Activated T-cell treated with anti-CD3 and anti-CD28 coated beads for 48 hours (primary cell): ENCODE data around the gene NRDC.
"Not testable (repeated sequence)": the region's sequence is repeated elsewhere in the genome, so short reads cannot be mapped to it uniquely, and the experiment has no call there.

ENCODE experiments used
- DNase-seq: peaks from one replicate; pipeline ENCODE4 v3.0.0-alpha.2; 2020; ENCODE audit warnings: low read depth

NRDC gene

DNA sequence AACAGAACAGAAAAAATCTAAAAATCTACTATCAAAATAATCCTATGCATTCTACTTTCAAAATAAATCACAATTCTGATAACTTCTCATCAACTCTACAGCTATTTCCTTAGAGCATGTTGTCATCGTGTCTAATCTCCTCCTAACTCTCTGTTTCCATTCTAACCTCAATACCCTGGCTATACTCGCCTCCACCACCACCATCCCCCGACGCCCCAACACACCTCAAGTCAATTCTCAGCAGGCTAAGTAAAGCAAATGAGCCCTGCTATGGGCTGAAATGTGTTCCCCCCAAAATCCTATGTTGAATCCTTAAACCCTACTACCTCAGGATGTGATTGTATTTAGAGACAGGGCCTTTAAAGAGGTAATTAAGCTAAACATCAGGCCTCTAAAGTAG, 34.6 kb downstream of the NRDC start:
- peak; percentile 36 for DNase-seq

DNA sequence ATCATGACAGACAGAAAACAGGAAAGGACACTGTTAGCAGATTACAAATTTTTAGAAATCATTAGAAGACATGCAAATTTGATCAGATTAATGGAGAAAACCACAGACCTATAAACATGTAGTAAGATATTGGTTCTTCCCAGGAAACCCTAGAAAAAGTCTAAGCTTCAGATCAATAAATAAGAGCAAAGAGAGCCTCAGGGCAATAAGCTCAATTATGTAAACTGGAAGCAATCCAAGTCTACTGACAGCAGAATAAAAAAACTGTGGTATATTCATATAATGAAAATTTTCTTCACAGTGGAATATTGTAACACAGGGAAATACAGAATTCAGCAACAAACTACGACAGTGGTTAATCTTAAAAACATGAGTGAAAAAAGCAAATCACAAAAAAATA, 36.3 kb downstream of the NRDC start:
- no peak for DNase-seq

DNA sequence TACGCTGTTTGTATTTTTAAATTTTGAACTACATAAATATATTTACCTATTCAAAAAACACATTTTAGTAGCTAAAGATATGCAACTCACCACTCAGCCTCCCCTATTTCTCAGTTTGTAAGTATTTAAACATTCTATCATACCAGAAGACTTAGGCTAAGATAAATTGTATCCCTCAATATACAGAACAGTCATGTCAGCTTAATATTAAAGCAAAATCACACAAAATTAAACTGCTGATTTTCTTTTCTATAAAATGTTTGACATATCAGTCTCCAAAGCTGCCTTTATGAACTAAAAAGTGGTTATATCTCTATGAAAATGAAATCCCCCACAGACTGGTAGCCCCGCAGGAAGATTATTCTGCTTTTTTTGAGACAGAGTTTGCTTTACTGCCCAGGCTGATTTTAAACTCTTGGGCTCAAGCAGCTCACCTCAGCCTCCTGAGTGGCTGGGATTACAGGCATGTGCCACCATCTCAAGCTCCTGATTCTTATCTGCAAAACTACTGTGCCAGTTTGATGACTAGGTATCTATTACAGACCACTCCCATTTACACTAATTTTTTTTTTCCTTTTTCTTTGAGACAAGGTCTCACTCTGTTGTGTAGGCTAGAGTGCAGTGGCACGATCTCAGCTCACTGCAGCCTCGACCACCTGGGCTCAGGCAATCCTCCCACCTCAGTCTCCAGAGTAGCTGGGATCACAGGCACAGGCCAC, 37.6 kb downstream of the NRDC start:
- DNase-seq: no peak

DNA sequence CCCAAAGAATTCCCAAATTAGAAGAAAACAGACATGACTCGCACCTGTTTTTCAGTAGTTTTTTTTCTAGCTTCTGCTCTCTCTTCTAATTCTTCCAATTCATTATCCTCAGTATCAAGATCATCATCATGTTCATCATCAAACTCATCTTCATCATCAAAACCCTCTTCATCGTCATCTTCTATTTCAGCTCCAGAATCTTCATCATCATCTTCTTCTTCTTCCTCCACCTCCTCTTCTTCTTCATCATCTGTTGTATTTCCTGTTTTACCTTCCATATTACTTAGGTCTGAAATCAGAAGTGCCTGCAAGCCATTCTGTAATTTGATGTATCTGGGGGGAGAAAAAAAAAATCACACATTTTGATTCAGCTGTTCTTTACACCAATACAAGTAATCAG, 38.3 kb downstream of the NRDC start:
- DNase-seq: no peak

DNA sequence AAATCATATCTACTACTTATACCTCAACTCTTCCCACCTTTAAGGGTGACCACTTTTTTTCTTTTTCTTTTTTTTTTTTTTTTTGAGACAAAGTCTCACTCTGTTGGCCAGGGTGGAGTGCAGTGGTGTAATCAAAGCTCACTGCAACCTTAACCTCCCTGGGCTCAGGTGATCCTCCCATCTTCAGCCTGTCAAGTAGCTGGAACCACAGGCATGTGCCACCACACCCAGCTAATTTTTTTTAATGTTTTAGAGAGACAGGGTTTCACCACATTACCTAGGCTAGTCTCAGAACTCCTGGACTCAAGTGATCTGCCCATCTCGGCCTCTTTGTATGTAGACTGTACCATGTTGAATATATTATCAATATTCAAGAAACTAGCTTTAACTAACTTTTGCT, 39.4 kb downstream of the NRDC start:
- DNase-seq: no peak

DNA sequence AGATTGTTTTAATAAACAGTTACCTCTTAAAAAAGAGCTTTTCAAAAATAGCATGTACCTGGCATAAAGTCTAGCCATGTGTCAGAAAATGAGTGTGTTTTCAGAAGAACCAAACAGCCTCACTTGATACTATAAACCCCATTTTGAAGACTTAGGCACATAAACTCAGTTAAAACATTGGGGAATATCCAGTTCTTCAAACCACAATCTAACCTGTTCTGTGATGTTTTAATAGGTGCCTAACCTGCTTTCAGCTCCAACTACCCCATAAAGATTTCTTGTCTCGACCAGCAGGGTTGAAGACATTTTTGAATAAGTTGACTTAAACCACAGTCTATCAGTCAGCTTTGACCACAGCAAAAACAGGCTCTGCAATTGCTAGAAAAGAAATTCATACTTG, 41.3 kb downstream of the NRDC start:
- no peak for DNase-seq

DNA sequence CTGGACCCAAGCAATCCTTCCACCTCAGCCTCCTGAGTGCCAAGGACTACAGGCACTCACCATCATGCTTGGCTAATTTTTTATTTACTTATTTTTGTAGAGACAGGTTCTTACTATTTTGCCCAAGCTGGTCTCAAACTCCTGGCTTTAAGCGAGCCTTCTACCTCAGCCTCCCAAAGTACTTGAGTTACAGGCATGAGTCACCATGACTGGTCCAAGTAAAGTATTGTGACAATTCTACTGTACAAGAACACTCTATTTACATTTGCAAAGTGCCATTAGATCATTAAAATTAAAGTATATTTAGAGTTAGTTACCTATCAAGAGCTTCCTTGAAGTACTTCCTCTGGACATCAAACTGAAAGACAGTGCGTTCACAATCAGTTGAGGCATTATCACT, 44.8 kb downstream of the NRDC start:
- DNase-seq: no peak

DNA sequence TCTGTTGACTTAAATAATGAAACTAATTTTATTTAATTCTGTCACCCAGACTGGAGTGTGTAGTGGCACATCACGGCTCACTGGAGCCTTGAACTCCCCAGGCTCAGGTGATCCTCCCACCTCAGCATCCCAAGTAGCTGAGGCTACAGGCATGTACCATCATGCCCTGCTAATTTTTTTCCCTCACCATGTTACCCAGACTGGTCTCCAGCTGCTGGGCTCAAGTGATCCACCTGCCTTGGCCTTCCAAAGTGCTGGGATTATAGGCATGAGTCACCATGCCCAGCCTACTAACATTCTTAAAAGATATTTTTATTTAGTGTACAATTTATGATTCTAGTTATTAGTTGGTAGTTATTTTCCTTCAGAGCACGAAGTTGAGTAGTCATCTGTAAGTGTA, 49.5 kb downstream of the NRDC start:
- no peak for DNase-seq

DNA sequence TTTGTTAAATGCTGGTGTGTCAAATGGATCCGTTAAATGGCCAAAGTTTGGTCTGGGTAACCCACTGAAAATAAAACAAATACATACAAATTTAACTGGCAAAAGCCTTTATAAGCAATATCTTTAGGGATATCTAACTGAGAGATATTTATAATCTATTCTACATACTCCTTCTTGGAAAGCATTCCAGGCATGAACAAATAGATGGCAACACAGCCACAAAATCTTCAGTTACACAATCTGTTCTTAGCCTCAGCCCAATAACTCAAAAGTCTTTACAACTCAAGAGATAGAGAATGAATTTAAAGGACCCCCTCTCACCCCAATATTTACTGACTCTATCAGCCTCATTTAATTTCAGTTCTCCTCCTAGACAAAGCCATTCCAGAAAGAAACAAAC, 58.7 kb downstream of the NRDC start:
- no peak for DNase-seq

DNA sequence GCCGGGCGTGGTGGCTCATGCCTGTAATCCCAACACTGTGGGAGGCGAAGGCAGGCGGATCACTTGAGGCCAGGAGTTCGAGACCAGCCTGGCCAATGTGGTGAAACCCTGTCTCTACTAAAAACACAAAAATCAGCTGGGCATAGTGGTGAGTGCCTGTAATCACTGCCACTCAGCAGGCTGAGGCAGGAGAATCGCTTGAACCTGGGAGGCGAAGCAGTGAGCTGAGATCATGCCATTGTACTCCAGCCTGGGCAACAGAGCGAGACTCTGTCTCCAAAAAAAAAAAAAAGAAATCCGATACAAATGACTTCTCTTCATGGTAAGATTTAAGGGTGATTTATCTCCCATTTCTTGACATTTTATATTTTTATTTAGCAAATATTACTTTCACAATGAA, 59.5 kb downstream of the NRDC start:
- DNase-seq: not testable (repeated sequence)

DNA sequence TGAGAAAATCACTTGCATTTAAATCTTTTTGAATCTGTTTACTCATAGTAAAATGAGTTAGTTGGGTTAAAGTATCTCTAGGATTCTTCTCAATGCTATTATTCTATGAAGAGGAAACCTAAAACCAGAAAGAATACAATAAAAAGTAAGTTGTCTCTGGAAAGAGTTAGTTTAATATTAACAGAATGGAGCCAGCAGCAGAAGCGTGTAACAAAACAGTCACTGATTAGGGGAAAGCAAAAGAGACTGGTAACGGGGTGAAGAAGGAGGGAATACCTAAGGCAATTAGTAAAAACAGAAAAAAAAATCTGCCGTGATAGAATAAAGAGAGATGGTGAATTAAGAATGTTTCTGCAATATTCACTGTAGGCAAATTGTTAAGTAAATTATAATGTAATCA, 60.0 kb downstream of the NRDC start:
- no peak for DNase-seq

DNA sequence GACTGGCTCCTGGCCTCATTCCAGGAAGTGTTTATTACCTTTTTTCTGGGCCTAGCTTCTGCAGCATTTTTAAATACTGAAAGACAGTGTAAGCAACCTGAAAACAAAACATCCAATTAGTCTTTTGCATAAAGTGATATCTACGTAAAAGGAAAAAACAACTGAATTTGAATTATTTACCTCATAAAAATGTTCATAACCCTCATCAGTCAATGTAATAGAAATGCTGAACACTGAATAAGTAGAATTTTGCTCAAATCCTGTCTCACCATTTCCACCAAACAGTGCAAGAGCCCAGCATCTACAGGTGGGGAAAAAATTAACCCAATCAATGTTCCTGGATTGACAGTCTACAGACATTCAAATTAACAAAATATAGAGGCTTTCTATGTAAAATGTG, 64.0 kb downstream of the NRDC start:
- no peak for DNase-seq

DNA sequence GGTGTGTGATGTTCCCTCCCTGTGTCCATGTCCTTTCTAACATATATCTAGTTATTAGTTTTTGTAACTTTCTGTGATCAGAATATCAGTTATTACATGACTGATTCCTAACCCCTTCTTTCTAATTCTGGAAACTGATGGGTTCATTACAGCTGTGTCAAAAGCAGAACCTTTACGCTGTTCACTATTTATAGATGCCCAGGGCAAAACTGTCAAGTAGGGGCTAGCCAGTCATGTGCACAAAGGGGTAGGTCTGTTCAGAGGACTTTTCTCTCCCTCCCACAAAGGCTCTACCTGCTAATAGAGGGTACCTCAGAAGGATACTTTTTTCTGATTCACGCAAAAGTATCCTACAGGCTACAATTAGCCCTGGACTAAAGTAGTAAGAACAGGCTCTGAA, 79.2 kb downstream of the NRDC start:
- DNase-seq: no peak

DNA sequence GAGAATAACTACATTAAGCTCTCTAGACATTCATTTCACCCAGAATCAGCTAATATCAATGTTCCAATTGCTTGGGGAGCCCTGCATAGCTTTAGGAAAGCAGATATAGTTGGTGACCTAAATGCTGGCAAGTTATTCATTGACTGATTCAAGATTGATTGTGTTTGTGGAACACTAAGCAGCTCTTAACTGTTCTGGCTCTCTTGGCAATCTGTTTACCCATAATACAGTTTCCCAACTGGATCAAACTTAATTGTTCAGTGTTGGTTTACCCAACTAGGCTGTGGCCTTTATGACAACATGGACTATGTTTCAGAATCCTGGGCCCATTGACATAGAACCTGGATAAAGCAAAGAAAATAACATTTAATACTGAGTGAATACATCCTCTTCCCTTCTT, 83.7 kb downstream of the NRDC start:
- no peak for DNase-seq

DNA sequence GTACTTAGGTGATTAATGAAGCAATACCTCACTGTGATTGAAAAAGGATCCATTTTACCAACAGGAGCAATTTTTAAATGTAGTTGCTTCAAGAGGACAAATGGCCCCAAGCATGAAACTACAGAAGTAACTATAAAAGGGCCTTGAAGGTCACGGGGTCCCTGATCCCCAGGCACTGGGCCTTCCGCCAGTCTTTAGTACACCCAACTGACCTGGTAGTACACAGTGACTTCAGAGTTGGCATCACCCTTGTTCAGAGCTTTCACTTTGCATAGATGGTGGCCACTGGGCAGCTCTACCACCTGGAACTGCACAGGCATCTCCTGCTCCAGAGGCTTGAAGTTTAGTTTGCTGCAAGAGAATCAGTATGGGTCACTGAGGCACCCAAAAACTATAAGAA, 84.3 kb downstream of the NRDC start:
- DNase-seq: no peak

DNA sequence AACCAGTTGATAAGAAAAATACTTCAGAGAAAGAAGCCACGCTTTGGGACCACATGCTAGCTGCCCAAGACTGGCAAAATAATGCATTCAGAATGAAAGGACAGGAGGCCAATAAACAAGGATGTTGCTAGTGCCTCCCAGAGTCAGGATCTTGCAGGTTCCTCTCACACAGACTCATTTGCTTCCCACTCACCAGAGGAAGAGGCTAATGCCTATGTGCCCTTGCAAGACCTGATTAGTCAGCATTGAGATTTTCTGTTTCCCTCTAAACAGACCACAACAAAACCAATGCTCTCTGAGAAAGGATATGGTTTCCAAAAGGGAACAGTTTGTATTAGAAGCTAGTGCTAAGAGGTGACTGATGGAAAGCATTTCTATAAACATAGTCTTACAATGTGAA, 85.7 kb downstream of the NRDC start:
- no peak for DNase-seq

DNA sequence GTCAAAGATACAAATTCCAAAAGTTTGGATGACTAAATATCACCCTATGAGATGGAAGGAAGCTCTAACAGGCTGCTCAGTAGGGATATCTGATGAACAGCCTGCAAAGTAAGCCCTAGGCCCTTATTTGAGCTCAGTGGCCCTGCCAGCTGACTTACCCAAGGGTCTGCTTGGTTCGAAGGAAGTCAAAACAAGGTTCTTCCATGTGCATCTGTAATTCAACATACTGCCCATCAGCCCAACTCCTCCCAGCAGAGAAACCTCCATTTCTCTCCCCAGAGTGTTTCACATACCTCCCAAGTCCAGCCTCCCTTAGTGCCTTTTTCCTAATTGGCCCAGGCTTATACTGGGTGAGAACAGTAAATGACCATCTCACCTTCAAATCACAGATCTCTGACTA, 86.6 kb downstream of the NRDC start:
- no peak for DNase-seq

DNA sequence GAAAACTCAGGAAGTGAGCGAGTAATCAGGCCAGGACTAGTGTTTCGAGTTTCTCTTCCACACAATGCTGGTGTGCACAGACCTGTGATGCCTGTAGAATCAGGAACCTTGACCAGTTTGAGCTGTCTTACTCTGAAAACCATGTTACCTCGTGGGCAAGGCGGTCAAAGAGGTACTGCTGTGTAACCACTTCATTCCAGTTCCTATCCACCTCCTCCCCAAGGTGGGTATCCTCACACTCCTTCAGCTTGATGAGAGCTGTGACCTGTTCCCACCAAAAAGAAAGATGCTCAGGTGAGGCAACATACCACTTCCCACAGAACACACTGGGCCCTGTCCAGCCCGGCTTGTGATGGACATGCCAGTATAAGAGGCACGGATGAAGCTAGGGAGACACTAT, 88.1 kb downstream of the NRDC start:
- DNase-seq: no peak

DNA sequence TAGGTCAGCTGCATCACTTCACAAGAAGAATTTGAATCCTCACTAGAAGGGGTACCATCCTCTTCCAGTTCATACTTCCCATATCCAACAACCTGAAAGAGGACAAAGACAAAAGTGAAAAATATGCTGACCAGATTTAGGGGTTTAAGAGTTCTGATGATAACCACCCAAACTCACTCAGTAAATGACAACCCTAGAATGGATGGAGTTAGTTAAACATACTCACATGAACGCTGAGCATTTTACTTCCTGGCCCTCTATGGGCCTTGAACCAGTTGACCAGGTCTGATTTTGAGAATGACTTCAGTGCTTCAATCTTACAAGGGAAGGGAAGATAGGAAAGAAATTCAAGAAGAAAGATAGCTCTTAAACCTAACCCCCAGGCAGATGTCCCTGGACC, 89.2 kb downstream of the NRDC start:
- no peak for DNase-seq

DNA sequence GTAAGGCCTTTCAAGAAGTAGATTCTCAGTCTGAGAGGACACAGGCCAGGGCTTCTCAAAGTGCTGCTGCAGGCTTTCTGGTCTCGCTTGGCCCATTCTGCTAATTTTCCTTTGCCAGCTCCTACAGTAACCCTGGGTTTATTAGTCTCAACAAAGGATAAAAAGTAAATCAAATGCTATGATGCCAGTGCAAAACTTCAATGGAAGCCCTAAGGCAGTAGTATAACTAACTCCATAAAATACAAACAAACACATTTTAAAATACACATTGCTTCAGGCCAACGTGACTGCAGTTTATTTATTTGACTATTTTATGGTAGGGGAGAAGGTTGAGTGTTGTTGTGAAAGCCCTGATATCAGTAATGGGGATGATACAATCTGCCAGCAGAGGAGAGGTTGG, 89.6 kb downstream of the NRDC start:
- no peak for DNase-seq

DNA sequence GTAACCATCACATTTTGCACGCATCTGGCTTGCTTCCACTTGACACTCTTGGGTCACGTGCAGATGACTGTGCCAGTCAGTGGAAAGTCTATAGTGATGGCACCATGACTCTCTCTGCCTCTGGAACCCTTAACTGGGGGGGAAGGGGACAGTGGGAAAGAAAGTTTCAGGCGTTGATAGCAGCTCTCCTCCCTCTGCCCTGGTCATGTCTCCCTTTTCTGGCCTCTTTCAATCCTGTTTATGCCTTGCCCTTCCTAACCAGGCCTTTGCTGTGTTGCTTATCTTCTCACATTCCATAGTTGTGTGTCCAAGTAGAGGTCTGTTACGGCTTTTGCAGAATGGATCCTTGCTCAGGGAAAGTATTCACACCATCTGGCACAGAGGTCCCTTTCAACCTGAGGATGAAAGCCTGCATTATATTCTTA, 93.5 kb downstream of the NRDC start:
- no peak for DNase-seq

DNA sequence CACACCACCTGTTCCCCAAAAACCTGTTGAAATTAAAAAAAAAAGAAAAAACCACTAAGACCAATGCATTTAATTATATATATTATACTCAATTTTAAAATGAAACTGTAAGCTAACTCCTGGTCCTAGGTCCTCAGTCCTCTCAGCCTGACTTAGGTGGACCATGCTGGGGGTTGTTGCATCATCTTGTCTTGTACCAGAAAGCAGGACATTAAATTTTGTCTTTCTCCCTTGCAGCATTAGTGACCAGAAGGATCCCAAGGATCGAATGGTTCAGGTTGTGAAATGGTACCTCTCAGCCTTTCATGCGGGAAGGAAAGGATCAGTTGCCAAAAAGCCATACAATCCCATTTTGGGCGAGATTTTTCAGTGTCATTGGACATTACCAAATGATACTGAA, 97.6 kb downstream of the NRDC start:
- no peak for DNase-seq

DNA sequence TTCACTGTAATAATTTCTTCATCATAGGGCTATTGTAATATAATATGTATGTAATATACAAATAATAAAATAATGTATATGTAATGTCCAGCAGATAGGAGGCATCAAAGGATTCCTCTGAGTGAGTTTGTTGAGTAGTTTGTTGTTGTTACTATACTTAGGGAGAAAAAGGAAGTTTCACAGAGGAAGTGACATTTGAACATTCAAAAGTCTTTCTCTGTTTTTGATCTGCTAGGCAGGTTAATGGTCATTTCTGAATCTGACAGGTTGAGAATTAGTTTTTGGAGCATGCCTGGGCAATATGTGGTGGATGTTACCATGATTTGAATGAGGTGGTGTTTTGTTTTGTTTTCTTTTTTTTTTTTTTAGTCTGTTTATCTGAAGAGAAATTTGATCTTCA, 102.1 kb downstream of the NRDC start:
- DNase-seq: no peak

DNA sequence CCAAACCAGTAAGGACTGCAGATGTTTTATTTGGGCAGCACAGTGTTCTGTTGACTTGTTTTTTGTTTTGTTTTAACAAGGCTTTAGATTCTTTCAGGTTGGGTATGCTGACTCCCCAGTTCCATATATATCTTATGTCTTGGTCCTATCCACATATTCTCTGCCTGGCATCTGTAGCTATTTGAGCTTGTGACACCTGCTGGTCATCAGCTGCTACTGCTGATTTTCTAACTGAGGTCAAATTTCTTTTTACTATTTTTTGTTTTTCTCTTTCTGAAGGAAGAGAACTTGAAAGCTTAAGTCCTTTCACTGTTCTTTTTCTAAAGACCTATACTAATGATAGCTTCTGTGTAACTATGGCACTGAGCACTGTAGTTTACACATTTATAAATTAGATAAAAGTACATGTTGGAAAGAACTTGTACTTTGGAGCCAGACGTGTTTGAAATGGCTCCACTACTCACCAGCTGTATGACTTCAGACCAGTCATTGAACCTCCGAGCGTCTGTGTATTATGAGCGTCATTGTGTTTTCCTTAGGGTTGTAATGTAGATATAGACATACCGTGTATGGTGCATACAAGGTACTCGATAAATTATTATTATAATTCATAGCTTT, 109.4 kb downstream of the NRDC start:
- no peak for DNase-seq
